Caco-2 (cell line): Measurements from ENCODE around the gene SPACDR. TPM values are rescaled to one million over a fixed set of nuclear protein-coding genes. Genes with fewer than 3 reads are reported as not detected.

Experiments used
- BruUV-seq: library from RNA; stranded (reverse); fragments of 400-500 nt; replicated peaks from 2 replicates; lab custom pipeline; 2021; lab: Mats Ljungman, UMichigan
- CTCF ChIA-PET: fragments of 300-600 bp; sonication (Branson Sonifier 250); formaldehyde crosslinking; loops from one replicate; lab custom pipeline; 2022; ENCODE audit warnings: antibody characterized with exemption; lab: Charles Lee
- POLR2A ChIA-PET: fragments of 300-600 bp; sonication (Branson Sonifier 250); formaldehyde crosslinking; loops from one replicate; lab custom pipeline; 2022; ENCODE audit warnings: antibody characterized with exemption; lab: Charles Lee
- DNase-seq, 2 experiments: peaks; one replicate each; pipeline versions ENCODE4 v3.0.0 to v3.0.0-alpha.2; 2020 to 2022
- H3K27me3 ChIP-seq: replicated peaks from 2 replicates; pipeline ENCODE4 v1.6.0; 2011; ENCODE audit warnings: low read length; ENCODE audit not compliant: control insufficient read depth, insufficient read depth
- H3K36me3 ChIP-seq: 2 replicates; pipeline ENCODE4 v1.5.1; 2011; ENCODE audit warnings: low read length; ENCODE audit not compliant: control insufficient read depth, insufficient read depth
- H3K4me1 ChIP-seq: fragments of 250-450 bp; sonication (Bioruptor Pico); 2 replicates; pipeline ENCODE4 v1.5.1; 2020; ENCODE audit warnings: mild to moderate bottlenecking
- H3K4me3 ChIP-seq: 2 replicates; pipeline ENCODE4 v1.5.1; 2011; ENCODE audit warnings: low read depth, mild to moderate bottlenecking, control low read depth, low read length
- H3K9me3 ChIP-seq: fragments of 250-450 bp; sonication (Bioruptor Pico); 2 replicates; pipeline ENCODE4 v1.5.1; 2020; ENCODE audit warnings: mild to moderate bottlenecking, moderate library complexity
- H3K27ac Mint-ChIP-seq: one replicate; pipeline ENCODE4 v1.8.0; 2022; ENCODE audit warnings: mixed read lengths; ENCODE audit not compliant: unreplicated experiment
- H3K27me3 Mint-ChIP-seq: one replicate; pipeline ENCODE4 v1.8.0; 2022; ENCODE audit warnings: mixed read lengths; ENCODE audit not compliant: insufficient read depth, unreplicated experiment
- H3K36me3 Mint-ChIP-seq: one replicate; pipeline ENCODE4 v1.8.0; 2022; ENCODE audit warnings: mild to moderate bottlenecking, mixed read lengths; ENCODE audit not compliant: insufficient read depth, unreplicated experiment
- H3K4me1 Mint-ChIP-seq: one replicate; pipeline ENCODE4 v1.8.0; 2022; ENCODE audit warnings: low read depth, mixed read lengths; ENCODE audit not compliant: unreplicated experiment
- H3K4me3 Mint-ChIP-seq: one replicate; pipeline ENCODE4 v1.8.0; 2022; ENCODE audit warnings: mild to moderate bottlenecking, moderate library complexity, mixed read lengths; ENCODE audit not compliant: unreplicated experiment
- H3K9me3 Mint-ChIP-seq: one replicate; pipeline ENCODE4 v1.8.0; 2022; ENCODE audit warnings: mixed read lengths; ENCODE audit not compliant: unreplicated experiment
- intact Hi-C: fragments of 100-400 bp; cut with micrococcal nuclease; formaldehyde crosslinking; loops from one replicate; pipeline ENCODE4 v1.10.0; 2022; ENCODE audit not compliant: unreplicated experiment
- total RNA-seq: library from RNA; stranded (reverse); gene quantifications from 2 replicates; pipeline ENCODE4 v1.2.3, GENCODE V29; 2022
- TF ChIP-seq, protein P1 (sequence below), 2 experiments: fragments of 200-600 bp in 1 of 2; IDR thresholded peaks; 1 replicate in 1 of 2; 2 replicates in 1 of 2; pipeline versions ENCODE4 v1.5.1 to v1.8.0; 2011 to 2022; ENCODE audit warnings: antibody characterized with exemption in 1 of 2, control low read depth in 1 of 2, inconsistent platforms in 1 of 2, low read depth in 1 of 2, low read length in 1 of 2, mild to moderate bottlenecking in 1 of 2, moderate library complexity in 1 of 2; ENCODE audit not compliant: insufficient read depth in 1 of 2, severe bottlenecking in 1 of 2, unreplicated experiment in 1 of 2

Gene SPACDR
- total RNA-seq, 1 experiment from 2014 or later, result 0.41 TPM

DNA sequence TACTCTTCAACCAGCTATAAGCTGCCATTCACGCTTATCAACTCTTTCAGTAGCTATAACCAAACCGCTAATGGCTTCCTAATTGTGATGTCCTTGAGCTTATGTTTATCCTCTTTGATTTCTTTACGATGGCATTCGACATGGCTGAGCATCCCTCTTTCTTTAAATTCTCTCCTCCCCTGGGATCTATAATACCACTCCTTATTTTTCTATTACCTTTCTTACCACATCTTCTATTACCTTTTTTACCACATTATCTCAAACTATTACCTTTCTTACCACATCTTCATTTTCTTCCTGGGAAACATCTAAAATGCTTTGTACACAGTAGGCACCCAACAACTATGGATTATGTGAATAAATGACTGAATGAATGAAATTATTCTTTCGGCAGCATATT lies 48.6 kb downstream of the SPACDR start:
- DNase-seq, result no peak
- TF ChIP-seq, protein P1, sequence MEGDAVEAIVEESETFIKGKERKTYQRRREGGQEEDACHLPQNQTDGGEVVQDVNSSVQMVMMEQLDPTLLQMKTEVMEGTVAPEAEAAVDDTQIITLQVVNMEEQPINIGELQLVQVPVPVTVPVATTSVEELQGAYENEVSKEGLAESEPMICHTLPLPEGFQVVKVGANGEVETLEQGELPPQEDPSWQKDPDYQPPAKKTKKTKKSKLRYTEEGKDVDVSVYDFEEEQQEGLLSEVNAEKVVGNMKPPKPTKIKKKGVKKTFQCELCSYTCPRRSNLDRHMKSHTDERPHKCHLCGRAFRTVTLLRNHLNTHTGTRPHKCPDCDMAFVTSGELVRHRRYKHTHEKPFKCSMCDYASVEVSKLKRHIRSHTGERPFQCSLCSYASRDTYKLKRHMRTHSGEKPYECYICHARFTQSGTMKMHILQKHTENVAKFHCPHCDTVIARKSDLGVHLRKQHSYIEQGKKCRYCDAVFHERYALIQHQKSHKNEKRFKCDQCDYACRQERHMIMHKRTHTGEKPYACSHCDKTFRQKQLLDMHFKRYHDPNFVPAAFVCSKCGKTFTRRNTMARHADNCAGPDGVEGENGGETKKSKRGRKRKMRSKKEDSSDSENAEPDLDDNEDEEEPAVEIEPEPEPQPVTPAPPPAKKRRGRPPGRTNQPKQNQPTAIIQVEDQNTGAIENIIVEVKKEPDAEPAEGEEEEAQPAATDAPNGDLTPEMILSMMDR (IDR thresholded peaks at IDR 0.05; ENCODE audit: insufficient read depth in 1 of 2, low read depth in 1 of 2, low read length in 1 of 2, severe bottlenecking in 1 of 2, unreplicated experiment in 1 of 2), result no peak
- H3K27me3 Mint-ChIP-seq, result peaks cover 5% of the 10 kb centered on the region
- POLR2A ChIA-PET, result no interaction called here
- H3K9me3 Mint-ChIP-seq, result no peaks in the 10 kb centered on the region
- Histone ChIP-seq H3K36me3 (no peaks in the 10 kb centered on the region), H3K4me3 (no peak overlapping the region), H3K9me3 (no peaks in the 10 kb centered on the region), H3K27me3 (no peaks in the 10 kb centered on the region), H3K4me1 (no peaks in the 10 kb centered on the region)
- intact Hi-C loops, result no loop called here
- CTCF ChIA-PET, result no interaction called here
- no TSS peak for BruUV-seq
- H3K4me3 Mint-ChIP-seq, result no peak overlapping the region
- no peaks in the 10 kb centered on the region for H3K36me3 Mint-ChIP-seq
- no peak overlapping the region for H3K27ac Mint-ChIP-seq
- no peaks in the 10 kb centered on the region for H3K4me1 Mint-ChIP-seq

DNA sequence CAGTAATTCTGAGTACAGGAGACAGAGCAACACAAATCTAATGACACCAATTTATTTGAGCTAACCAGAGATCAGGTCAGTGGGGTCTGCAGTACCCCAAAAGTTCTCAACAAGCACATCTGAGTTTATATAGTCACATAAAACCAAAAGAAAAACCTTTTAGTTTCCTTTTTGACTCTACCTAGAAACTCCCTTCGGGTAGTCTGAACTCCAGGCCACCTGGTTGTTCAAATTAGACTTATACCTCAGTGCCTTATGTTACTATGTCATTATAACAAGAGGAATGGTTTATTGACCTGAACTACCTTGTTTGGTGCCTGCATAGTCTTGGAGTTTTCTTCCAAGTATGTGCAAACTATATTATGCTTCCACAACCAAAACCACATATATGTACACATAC lies 50.2 kb downstream of the SPACDR start:
- TF ChIP-seq, protein P1 (IDR thresholded peaks at IDR 0.05; ENCODE audit: insufficient read depth in 1 of 2, low read depth in 1 of 2, low read length in 1 of 2, severe bottlenecking in 1 of 2, unreplicated experiment in 1 of 2), result no peak
- H3K27ac Mint-ChIP-seq, result no peak overlapping the region
- H3K4me3 ChIP-seq, result no peak overlapping the region
- no peaks in the 10 kb centered on the region for H3K9me3 ChIP-seq
- no peak for DNase-seq
- CTCF ChIA-PET, result no interaction called here
- H3K36me3 Mint-ChIP-seq, result no peaks in the 10 kb centered on the region
- H3K9me3 Mint-ChIP-seq, result no peaks in the 10 kb centered on the region
- peaks cover 5% of the 10 kb centered on the region for H3K27me3 Mint-ChIP-seq
- intact Hi-C loops, result no loop called here
- H3K27me3 ChIP-seq, result 0 out of 2 replicates have a peak, but pooled peaks cover 1% of the 10 kb centered on the region
- H3K4me3 Mint-ChIP-seq, result no peak overlapping the region
- no peaks in the 10 kb centered on the region for H3K36me3 ChIP-seq
- no peaks in the 10 kb centered on the region for H3K4me1 ChIP-seq
- BruUV-seq, result no TSS peak
- POLR2A ChIA-PET, result no interaction called here
- no peaks in the 10 kb centered on the region for H3K4me1 Mint-ChIP-seq

DNA sequence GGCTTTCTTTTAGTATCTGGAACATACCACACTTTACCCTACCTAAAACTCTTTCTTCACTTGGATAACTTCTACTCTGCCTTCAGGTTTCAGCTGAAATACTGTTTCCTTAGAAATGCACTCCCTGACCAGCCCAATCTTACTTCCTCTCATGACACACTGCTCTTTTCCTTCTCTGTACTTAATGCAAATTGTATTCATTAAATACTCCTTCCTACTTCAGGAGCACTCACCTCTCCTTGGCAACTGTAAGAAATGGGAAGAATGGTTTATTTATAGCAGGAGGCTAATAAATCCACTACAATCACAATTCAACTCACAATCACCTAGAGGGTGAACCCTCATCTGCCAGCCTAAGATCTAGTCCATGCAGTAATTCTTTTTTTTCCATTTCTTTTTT lies 50.7 kb downstream of the SPACDR start:
- no peaks in the 10 kb centered on the region for H3K9me3 Mint-ChIP-seq
- no peaks in the 10 kb centered on the region for H3K36me3 Mint-ChIP-seq
- Histone ChIP-seq H3K4me3 (no peak overlapping the region), H3K9me3 (no peaks in the 10 kb centered on the region), H3K27me3 (0 out of 2 replicates have a peak, but pooled peaks cover 1% of the 10 kb centered on the region), H3K4me1 (no peaks in the 10 kb centered on the region), H3K36me3 (no peaks in the 10 kb centered on the region)
- TF ChIP-seq, protein P1 (IDR thresholded peaks at IDR 0.05; ENCODE audit: insufficient read depth in 1 of 2, low read depth in 1 of 2, low read length in 1 of 2, severe bottlenecking in 1 of 2, unreplicated experiment in 1 of 2), result no peak
- ChIA-PET CTCF (interaction anchor here (0.6 kb wide), 1 partner anchor 150 kb away, joined by 3 read pairs; no protein-coding TSS in a partner anchor), POLR2A (no interaction called here)
- no peaks in the 10 kb centered on the region for H3K4me1 Mint-ChIP-seq
- intact Hi-C loops, result no loop called here
- H3K4me3 Mint-ChIP-seq, result no peak overlapping the region
- no TSS peak for BruUV-seq
- H3K27me3 Mint-ChIP-seq, result peaks cover 5% of the 10 kb centered on the region
- no peak overlapping the region for H3K27ac Mint-ChIP-seq
- no peak for DNase-seq
